Suprapubic skin (tissue), 3 donors: Measurements from ENCODE around the gene SANBR.

Source experiments
- POLR2A ChIP-seq, 2 donors: fragments of 450-650 bp; IDR thresholded peaks; one replicate each; pipeline ENCODE4 v1.6.1; 2017; ENCODE audit warnings: antibody characterized with exemption in 2 of 2, mild to moderate bottlenecking in 2 of 2, moderate library complexity in 2 of 2
- TF ChIP-seq, protein P1 (sequence below), 2 donors: fragments of 200-600 bp in 1 of 2; fragments of 450-650 bp in 1 of 2; sonication (generic) in 1 of 2; IDR thresholded peaks; one replicate each; pipeline ENCODE4 v1.5.1; 2016 to 2019; ENCODE audit warnings: antibody characterized with exemption in 2 of 2, mild to moderate bottlenecking in 1 of 2, moderate library complexity in 1 of 2

DNA sequence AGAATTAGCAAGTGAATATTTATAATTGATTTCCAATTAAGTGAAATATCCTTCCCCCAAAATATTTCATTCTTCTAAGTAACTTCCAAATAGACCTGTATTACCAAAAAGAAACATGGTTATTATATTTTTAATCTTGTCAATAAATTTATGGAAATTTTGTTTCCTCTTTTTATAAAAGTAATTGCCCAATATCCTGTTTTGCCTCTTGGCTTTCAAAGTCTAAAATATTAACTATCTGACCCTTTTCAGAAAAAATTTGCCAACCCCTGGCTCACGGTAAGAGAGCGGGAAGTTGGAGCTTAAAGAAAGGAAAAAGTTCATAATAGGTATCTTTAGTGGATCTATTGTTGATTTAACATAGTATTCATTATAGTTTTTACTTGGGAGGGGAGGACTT, 20.4 kb upstream of the SANBR start:
- TF ChIP-seq, protein P1, sequence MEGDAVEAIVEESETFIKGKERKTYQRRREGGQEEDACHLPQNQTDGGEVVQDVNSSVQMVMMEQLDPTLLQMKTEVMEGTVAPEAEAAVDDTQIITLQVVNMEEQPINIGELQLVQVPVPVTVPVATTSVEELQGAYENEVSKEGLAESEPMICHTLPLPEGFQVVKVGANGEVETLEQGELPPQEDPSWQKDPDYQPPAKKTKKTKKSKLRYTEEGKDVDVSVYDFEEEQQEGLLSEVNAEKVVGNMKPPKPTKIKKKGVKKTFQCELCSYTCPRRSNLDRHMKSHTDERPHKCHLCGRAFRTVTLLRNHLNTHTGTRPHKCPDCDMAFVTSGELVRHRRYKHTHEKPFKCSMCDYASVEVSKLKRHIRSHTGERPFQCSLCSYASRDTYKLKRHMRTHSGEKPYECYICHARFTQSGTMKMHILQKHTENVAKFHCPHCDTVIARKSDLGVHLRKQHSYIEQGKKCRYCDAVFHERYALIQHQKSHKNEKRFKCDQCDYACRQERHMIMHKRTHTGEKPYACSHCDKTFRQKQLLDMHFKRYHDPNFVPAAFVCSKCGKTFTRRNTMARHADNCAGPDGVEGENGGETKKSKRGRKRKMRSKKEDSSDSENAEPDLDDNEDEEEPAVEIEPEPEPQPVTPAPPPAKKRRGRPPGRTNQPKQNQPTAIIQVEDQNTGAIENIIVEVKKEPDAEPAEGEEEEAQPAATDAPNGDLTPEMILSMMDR (IDR thresholded peaks at IDR 0.05), result no peak
- TF ChIP-seq POLR2A (IDR thresholded peaks at IDR 0.05), result no peak
